AML-193 (cell line): ENCODE measurements around the gene IRAK4.
"Not testable (repeated sequence)": the region's sequence is repeated elsewhere in the genome, so short reads cannot be mapped to it uniquely, and the experiment has no call there.

ENCODE experiments used
- DNase-seq, 2 experiments: peaks; one replicate each; lab custom pipeline; 2025; lab: John Stamatoyannopoulos, UW

The IRAK4 gene

DNA sequence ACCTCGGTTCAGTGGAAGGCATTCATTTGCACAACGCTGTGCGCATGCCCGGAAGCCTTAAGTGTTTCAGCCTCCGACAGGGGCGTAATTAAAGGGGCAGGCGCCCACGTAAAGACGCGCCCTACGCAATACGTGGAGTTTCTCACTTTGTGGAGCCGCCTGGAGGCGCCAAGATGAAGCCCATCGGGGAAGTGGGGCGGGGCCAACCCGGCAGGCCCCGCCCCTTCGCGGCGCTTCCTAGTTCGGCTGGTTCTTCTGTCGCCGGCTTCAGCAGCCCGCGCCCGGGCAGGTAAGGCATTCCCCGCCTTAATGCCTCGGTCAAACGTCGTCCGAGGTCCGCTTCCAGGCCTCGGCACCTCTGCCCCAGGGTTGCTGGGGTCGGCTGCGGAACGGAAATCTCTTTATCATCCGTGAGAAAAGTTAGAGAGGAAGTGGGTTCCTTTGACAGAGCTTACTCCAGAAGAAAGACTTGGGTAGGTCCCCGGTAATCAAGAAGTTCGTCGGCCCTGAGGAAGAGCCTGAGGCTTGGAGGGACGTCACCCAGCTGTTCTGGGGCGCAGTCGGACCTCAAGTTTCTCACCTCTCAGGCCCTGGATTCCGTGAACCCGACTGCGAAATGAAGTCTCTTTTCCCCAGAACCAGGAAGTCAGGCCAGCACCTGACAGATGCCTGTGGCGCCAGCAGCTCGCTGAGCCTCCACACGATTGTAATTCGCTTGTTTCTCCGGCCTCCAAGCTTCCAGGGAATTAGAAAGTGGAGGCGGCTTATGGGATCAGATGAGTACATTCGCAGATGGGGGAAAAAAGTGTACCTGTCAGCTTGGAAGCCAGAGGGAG is at the start of gene IRAK4, which contains the start of gene PUS7L:
Gene IRAK4, plus strand, starts transcription at position 224 of the 836 bp plus-strand sequence. CDS start 9,161 bp downstream, outside the sequence.
Gene PUS7L, minus strand, starts transcription at position 63 of the 836 bp plus-strand sequence. CDS start 3,545 bp downstream, outside the sequence.
- peak; percentile 90 to 91 for DNase-seq

DNA sequence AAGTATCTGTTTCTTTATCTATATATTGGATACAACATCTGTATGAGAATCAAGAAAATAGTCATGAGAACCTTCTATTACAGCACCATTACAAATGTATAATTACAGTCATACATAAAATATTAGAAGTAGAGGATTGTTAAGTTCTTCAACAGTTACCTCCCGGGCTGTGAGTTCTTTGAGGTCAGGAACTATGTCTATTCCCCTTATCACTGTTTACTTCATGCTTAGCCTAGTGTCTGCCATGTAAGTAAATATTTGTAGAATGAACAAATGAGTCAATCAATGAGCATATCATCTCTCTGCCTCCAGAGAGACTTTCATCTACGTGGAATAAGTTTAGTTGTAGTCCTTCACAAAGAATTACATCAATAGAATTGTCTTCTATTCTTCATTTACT is 47.4 kb upstream of the IRAK4 start:
- DNase-seq: no peak

DNA sequence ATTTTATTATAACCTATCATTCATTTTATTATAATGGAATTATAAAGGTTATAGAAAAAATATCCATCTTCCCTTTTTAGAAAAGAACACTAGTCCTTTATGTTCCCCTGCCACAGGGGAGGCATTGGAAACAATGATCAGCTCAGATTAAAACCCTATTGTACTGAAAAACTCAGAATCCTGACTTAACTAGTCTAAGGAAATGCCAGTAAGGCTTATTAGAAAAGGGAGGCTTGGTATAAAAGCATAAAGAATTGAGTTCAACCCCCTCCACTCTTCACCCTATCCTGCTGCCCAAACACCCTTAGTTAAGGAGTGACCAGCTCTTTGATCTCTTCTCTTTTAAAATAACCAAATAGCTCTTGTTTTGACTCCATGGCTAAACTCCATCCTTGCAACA is 36.1 kb upstream of the IRAK4 start:
- no peak for DNase-seq

DNA sequence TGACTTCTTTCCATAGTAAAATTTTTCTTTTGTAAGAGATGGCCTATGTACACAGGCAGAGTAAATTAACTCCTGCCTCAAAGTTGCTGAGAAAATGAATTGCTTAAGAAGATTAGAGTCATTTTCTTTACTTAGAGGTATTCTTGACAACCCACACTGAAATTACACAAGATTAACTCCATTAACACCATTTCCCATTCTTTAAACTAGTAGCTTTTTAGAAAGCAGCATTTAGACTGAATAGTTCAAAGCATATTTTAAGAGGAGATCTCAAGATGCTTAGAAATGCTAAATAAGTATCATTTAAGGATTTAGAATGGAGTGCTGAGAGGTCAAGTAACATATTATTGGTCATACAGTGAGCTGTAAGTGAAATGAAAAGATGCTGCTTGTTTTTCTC is 35.6 kb upstream of the IRAK4 start:
- DNase-seq: no peak

DNA sequence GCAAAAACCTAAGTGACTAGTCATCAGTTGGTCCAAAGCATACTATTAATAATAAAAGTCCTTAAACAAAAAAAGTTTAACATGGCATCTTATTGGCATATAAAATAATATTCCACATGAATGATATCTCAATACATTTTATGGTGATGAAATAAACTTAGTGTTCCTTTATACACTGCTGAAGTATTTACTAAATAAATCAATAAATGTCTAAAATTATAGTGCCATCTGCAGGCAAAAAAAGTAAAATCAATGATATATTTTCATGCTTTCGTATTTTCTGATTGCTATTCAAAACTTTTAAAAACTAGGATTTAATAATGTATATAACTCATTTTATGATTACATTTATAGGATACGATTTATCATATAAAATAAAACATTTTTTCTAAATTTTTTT is 30.6 kb upstream of the IRAK4 start:
- DNase-seq: no peak

DNA sequence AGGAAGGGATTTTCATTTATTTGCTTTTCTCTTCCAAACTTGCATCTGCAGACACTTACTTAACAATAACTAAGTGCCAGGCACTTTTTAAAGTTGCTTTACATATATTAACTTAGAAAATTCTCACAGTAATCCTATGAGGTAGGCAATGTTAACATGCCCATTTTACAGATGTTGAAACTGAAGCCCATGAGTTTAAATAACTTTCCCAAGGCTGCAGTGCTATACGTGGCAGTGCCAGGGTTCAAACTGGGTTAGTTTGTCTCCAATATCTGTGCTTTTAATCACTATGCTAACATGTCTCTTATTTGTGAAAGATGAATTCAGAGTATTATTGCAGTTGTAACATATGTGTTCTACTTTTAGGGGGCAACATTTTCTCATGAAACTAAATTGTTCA is 30.1 kb upstream of the IRAK4 start:
- DNase-seq: no peak

DNA sequence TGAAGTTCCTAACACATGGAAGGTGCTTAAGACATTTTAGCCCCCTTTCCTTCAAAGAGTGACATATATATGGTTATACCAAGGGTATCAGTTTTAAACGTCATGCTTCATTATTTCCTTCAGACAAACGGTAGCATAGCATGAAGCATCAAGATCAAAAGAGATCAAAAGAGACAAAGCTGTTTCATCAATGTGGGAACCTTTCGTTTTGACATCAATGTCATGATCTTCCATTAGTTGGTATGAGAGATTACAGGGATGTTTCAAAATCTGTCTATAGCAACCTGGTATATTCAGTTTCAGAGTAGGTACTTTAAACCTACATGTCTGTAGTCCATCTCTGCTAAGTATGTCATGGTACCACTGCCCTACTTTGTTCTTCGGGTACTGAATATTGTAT is 28.5 kb upstream of the IRAK4 start:
- no peak for DNase-seq

DNA sequence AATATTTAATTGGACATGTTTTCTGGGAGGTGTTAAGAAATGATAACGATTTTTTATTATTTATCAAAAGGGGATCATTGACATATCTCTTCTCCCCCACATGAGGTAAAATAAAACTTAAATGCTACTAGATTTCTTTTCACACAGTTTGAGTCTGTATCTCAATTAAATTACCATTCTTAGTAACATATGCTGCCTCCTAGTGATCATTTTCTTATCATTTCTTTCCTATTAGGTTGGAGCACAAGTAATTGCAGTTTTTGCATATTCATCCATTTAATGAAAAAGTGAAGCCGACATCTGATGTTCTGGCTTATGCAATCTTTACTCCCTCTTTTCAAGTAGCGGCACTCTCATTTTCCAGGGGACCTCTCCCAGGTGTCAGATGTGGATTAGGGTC is 25.1 kb upstream of the IRAK4 start:
- DNase-seq: peak; percentile 3 to 7

DNA sequence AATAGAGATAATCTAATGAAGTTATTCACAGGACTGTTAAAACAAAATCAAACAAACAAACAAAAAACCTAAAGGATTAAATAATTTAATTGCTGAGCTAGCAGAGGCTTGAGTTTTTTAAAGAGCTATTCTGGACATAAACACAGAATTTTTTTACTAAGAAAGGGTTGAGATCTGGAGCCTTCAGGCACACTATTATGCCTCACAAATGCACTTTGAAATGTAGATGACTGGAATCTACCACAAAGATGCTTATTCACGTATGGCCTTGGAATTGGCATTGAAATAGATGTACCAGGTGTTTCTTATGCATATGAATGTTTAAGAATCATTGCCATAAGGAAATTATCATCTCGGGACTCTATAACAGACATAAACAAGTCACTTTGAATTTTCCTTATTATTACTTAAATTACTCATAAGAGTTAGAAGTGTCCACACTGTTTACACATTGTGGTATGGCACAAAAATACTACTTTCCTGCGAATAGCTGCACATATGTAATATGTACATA is 21.8 kb upstream of the IRAK4 start:
- no peak for DNase-seq

DNA sequence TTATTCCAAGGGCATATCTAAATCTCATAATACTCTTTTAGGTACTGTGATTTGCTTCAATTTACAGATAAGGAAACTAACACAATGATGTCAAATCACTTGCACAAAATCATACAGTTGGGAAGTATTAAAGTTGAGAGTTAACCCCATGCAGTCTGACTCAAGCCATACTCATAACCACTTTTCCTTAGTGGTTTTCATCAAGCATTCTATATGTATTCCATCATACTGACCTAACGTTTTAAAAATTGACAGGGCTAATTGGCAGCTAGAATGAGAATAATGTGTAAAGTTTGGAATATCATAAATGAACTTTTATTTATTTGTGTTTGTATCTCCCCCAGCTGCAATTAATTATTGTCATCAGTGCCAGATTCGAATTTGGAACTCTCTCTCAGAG is 21.1 kb upstream of the IRAK4 start:
- DNase-seq: no peak

DNA sequence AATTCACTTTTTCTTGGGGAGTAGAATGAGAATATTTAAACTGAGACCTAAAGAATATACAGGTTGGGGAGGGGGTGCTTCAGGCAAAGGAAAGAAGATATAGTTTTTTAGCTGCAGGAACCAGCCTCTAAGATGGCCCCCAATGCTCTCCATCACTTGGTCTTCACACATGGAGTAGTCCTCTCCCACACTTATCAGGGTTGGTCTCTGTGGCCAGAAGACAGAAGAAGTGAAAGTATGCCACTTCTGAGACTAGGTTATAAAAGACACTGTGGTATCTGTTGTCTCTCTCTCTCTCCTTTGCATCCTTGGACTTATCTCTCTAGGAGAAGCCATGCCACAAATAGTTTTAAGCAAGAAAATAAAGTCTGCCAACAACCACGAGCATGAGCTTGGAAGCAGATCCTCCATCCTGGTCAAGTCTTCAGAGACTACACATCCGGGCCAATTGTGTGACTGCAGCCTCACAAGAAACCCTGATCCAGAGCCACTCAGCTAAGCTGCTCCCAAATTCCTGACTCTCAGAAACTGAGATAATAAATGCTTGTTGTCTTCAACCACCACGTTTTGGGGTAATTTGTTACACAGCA is 18.1 kb upstream of the IRAK4 start:
- DNase-seq: no peak

DNA sequence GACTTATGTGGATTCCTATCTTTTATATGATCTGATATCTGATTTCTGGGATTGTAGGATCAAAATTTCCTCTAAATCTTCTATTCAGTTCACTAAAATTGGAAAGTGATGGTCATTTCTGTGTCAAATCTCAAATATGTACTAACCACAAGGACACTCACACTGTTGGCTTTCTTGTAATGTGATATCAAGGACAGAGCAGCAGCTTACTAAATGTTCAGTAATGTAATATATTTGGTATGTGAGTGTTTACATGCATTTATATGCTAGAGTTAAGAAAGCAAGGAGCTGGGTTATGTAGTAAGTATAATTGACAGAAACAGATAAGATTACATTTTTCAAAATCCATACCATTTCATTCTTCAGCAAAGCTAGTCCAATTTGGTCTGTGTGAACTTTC is 16.6 kb upstream of the IRAK4 start:
- no peak for DNase-seq

DNA sequence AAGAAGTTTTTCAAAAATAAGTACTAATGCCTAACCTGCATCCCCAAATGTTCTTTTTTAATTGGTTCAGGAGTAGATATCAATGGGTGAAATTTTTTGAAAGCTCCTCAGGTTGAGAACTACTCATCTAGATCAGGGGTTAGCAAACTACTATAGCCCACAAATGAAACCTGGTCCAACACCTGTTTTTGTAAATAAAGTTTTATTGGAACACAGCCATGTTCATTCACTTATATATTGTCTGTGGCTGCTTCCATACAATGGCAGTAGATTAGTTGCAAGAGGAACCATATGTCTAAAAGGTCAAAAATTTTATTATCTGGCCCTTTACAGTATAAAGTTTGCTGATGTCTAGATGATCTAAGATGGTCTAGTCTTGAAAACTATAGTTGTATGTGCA is 13.9 kb upstream of the IRAK4 start:
- DNase-seq: no peak

DNA sequence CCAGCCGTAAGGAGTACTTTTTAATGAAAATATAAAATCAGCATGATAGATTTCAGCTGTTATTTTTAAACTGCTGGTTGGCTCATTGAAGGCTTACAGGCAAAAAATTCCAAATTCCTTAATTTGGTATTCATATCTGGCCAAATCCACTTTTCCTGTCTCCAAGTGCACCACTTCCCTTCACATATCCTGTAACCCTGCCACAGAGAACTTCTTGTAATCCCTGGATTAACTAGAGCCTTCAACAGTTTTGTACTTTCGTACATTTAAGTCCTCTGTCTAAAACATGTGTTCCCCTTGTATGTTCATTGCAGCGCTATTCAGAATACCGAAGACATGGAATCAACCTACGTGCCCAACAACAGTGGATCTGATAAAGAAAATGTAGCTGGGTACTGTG is 9.7 kb upstream of the IRAK4 start:
- DNase-seq: no peak

DNA sequence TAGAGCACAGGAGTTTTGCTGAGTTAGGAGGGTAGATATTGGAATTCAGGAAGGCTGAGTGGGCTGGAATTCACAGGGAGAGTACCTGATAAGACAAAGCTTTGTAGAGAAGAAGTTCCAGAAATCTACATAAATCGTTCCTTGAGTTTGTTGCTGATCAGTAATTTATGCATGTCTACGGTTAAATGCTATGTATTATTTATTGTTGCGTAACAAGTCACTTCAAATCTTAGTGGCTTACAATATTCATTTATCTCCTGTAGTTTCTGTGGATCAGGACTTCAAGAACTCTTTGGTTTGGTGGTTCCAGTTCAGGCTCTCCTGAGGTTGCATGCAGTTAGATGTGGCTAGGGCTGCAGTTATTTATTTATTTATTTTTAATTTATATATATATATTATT is 7.9 kb upstream of the IRAK4 start:
- DNase-seq: no peak

DNA sequence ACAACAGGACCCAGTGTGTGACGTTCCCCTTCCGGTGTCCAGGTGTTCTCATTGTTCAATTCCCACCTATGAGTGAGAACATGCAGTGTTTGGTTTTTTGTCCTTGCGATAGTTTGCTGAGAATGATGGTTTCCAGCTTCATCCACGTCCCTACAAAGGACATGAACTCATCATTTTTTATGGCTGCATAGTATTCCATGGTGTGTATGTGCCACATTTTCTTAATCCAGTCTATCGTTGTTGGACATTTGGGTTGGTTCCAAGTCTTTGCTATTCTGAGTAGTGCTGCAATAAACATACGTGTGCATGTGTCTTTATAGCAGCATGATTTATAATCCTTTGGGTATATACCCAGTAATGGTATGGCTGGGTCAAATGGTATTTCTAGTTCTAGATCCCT is 7.4 kb upstream of the IRAK4 start:
- DNase-seq: not testable (repeated sequence)

DNA sequence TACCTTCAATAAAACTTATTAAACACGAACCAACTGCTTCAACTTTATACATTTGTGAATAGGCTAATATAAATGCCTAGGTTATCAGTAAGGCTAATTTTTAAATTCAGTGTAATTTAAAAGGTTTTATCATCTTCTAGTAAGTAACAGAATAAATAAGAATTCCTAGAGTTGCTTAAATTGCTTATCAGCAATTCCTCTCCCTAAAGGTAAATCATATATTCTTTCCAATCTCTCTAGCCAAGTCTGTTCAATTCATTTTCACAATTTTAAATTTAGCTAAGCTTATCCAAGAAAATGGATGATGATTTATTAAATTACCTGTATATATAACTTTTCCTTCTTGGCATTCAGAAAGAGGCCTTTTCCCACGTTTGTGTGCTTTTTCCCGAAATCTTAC is 4.7 kb upstream of the IRAK4 start:
- no peak for DNase-seq

DNA sequence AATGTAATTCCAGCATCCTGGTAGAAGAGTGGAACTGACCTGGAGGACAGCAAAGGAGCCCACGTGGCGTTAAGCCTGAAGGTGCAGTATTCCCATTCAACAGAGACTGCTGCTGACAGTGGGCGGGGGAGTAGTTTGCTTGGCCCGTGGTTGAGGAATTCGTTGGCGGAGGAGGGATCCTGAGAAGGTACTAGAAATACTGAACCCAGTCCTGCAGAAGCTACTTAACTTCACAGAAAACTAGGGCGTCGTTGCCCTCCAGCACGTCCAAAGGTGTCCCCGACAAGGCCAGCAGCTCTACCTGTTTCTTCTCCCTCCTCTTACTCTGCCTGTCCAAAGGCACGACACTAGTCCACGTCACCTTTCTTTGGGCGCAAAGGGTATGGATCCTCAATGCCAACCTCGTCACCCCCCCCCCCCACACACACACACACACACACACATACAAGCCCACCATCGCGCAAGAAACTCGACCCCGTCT is 464 bp upstream of the IRAK4 start:
- no peak for DNase-seq

DNA sequence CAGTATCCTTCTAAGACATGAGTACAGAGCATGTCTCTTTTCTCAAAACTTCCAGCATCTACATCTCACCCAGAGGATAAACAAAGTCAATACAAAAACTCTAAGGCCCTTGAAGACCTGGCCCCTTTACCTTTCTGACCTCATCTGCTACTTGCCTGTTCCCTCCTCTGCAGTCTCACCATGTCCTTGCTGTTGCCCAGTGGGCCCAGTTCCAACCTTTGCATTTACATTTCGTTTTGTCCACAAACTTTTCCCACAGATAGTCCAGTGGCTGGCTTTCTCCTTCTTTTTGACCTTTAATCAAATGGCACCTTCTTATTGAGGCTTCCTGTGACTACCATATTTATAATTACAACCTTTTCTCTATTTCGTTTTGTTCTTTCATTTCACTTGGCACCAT is 1.6 kb downstream of the IRAK4 start:
- no peak for DNase-seq

DNA sequence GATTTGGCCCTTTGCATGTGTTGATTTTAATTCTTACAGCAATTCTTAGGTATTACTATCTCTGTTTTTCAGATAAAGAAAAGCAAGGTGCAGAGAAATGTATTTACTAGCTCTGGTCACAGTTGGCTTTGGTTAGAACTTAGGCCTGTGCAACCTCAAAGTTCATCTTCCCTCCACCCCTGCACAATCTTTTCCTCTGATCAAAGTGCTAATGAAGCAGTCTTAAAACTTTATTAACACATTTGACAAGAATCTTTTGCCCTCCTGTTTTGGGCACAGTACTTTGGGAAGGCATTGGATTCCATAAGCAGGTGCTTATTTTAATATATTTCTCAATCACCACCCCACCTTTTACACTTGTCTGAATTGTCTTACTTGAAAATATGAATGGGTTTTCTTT is 2.7 kb downstream of the IRAK4 start:
- no peak for DNase-seq

DNA sequence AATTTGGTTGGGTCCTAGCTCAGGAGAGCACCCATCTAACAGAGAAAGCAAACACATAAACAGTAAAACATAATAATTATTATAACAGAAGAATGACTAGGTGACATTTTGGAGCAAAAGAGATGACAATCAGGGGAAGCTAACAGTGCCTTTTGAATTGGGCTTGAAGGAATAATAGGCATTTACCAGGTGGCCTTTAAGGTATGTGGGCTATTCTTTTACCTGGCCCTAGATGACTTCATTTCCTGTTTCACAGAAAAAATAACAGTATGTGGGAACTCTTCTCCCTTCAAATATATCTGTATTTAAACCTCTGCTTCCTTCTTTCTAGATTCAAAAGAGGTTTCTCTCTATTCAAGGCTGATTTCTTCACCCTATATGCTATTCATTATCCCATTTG is 3.8 kb downstream of the IRAK4 start:
- peak; percentile 5 to 8 for DNase-seq

DNA sequence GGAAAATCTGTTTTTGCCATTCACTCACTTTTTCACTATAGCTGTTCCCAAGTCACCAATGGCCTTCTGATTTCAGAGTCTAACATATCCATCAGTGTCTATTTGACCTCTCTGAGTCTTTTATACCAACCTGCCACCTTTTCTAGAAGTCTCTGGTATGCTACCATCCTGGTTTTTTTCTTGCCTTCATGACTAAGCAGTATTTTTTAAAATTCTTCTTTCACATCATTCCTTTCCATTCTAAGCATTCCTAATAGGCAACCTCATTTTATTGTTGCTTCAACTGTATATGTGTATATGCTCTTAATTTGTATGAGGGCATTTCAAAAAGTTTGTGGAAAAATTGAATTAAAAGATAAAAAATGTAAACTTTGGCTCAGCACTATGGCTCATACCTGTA is 5.0 kb downstream of the IRAK4 start:
- DNase-seq: no peak

DNA sequence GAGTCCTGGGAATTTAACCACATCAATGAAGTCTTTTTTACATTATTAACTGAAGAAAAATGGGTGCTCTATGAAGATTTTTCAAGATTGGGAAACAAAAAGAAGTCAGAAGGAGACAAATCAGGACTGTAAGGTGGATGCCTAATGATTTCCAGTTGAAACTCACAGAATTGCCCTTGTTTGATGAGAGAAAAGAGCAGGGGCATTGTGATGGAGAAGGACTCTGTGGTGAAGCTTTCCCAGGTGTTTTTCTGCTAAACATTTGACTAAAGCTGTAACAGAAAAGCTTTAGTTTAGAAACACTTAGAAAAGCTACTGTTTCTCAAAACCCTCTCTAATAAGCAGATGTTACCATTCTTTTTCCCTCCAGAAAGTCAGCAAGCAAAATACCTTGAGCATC is 5.8 kb downstream of the IRAK4 start:
- no peak for DNase-seq
